Measurements from ENCODE around the gene TLCD1. TPM values are rescaled to one million over a fixed set of nuclear protein-coding genes. Genes with fewer than 3 reads are reported as not detected.

TLCD1 gene
- total RNA-seq, 2 donors from 2014 or later = 5.7 to 20.4 TPM

DNA sequence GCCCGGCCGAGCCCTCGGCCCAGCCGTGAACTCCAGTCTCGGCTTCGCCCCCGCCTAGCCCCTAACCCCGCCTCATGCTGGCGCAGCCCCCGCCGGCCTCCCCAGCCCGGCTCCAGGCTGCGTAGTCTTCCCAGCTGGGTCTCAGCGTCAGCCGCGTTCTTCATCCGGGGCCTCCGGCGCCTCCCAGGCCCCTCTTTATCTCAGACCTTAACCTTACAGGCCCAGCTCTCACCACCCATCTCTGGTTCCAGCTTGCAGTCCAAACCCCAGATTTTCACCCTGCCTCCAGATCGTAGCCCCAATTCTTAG is 14.4 kb downstream of the TLCD1 start, which contains the start of gene PROCA1:
Gene PROCA1, minus strand, starts transcription at position 166 of the 309 bp plus-strand sequence. CDS start 228 bp downstream, outside the sequence.
- H3K36me3 ChIP-seq = no peaks in the 10 kb centered on the region
- TF ChIP-seq, protein P1, sequence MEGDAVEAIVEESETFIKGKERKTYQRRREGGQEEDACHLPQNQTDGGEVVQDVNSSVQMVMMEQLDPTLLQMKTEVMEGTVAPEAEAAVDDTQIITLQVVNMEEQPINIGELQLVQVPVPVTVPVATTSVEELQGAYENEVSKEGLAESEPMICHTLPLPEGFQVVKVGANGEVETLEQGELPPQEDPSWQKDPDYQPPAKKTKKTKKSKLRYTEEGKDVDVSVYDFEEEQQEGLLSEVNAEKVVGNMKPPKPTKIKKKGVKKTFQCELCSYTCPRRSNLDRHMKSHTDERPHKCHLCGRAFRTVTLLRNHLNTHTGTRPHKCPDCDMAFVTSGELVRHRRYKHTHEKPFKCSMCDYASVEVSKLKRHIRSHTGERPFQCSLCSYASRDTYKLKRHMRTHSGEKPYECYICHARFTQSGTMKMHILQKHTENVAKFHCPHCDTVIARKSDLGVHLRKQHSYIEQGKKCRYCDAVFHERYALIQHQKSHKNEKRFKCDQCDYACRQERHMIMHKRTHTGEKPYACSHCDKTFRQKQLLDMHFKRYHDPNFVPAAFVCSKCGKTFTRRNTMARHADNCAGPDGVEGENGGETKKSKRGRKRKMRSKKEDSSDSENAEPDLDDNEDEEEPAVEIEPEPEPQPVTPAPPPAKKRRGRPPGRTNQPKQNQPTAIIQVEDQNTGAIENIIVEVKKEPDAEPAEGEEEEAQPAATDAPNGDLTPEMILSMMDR (IDR thresholded peaks at IDR 0.05) = no peak
- peak within 1 kb of the TSS; percentile 94 for H3K27ac ChIP-seq
- H3K27me3 ChIP-seq = no peaks in the 10 kb centered on the region
- H3K9me3 ChIP-seq = no peaks in the 10 kb centered on the region
- peak within 1 kb of the TSS; percentile 67 to 86 for H3K9ac ChIP-seq (ENCODE audit: low read depth in 2 of 2, low read length in 2 of 2)
- H3K4me3 ChIP-seq = peak within 1 kb of the TSS; percentile 56
- intact Hi-C loops (cut with DNase I) = no loop called here
- no peaks in the 10 kb centered on the region for H3K4me1 ChIP-seq
- no peak for DNase-seq

DNA sequence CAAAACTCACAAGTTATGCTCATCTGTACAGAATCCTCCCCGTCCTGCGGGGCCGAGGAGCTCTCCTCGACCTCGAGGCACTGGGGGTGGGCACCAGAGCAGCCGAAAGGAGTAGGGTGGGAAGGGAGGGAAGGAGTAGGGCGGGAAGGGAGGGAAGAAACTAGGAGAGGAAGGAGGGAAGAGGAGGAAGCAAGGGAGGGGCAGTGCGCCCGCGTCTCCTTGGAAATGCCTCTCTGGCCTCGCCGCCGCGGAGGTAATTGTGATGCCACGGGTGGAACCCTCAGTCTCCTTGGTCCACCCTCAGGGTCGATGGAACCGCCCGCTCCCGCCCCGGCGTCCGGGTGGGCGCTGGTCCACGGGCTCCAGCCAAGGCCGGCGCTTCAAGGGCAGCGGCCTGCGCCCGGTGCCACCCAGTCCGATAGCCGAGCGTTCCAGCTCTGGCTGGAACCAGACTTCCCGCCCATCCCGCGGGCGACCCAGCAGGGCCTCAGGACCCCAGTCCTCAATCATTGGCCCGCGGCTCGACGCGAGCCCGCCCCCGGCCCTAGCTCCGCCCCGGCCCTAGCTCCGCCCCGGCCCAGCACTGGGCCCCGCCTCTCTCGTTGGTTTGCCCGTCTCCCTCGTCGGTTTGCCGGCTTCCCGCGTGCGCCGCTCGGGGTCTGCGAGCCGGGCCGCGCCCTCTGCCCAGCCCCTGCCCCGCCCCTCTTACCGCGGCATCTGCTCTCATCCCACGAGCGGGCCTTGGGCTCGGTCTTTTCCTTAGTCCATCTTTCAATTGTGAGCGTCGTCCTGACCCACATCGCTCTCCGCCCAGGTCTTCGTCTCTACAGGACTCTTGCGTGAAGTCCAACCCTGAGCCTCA is 14.9 kb downstream of the TLCD1 start:
- TF ChIP-seq, protein P1 (IDR thresholded peaks at IDR 0.05) = no peak
- intact Hi-C loops (cut with DNase I) = no loop called here
- no peaks in the 10 kb centered on the region for H3K4me1 ChIP-seq
- H3K9me3 ChIP-seq = no peaks in the 10 kb centered on the region
- peak overlapping the region; percentile 94 for H3K27ac ChIP-seq
- peak overlapping the region; percentile 56 for H3K4me3 ChIP-seq
- peak; percentile 95 for DNase-seq
- H3K27me3 ChIP-seq = no peaks in the 10 kb centered on the region
- no peaks in the 10 kb centered on the region for H3K36me3 ChIP-seq
- H3K9ac ChIP-seq (ENCODE audit: low read depth in 2 of 2, low read length in 2 of 2) = peak overlapping the region; percentile 67 to 86

DNA sequence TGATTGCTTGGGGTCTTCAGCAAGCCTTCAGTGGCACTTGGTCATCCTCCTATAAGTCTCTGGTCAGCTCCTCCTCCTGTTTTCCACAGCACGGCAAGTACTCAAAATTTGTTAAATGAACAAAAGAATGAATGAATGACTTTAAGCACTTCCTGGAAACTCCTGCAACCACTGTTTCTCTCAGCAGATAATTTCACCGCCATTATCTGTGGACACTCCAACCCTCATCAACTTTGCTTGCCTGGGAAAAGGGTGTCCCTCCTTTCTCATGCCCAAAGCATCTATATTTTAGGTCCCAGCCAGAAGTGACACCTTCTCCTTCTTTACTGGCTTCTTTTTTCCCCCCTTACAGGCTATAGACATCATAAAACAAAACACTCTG is 18.7 kb downstream of the TLCD1 start:
- Histone ChIP-seq H3K27ac (no peak overlapping the region), H3K9me3 (no peaks in the 10 kb centered on the region), H3K4me1 (no peaks in the 10 kb centered on the region), H3K9ac (ENCODE audit: low read depth in 2 of 2, low read length in 2 of 2) (no peak overlapping the region), H3K36me3 (no peaks in the 10 kb centered on the region), H3K27me3 (no peaks in the 10 kb centered on the region), H3K4me3 (no peak overlapping the region)
- no peak for DNase-seq
- intact Hi-C loops (cut with DNase I) = no loop called here
- TF ChIP-seq, protein P1 (IDR thresholded peaks at IDR 0.05) = no peak

DNA sequence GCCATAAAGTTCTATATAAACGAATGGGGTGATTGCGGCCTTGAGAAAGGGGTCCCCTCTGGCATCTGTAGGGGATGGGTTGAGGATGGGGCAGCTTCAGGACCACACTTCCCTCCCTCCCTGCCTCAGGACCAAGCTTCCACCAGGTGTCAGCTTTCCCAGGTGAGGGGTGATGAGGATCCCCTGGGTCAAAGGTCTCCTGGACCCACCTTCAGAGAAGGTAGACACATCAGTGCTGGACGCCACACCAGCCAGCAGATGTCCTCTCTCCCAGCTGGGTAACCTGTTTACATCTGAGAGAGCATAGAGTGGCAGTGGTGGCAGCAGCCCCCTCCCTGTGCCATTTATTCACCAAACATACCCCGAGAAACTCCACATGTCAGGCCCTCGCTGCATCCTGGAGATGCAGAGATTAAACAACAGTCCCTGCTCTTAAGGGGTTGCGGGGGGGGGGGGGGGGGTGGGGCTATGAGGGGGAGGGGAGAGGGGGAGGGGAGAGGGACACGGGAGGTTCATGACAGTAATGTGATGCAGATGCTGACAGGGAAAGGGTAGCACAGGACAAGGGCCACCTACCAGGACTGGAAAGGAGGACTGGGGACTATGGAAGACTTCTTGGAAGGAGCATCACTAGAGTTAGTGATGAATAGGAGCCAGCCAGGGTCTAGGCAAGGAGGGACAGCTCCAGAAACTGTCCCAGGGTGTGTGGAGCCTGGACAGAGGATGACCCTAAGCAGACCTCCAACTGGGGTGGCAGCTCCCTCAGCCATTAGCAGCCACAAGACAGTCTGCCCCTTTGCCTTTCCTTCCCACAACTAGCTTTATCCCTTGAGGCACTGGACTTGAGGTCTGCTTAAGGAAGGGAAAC is 19.3 kb downstream of the TLCD1 start:
- no peak overlapping the region for H3K9ac ChIP-seq (ENCODE audit: low read depth in 2 of 2, low read length in 2 of 2)
- H3K27ac ChIP-seq = no peak overlapping the region
- H3K9me3 ChIP-seq = no peaks in the 10 kb centered on the region
- TF ChIP-seq, protein P1 (IDR thresholded peaks at IDR 0.05) = no peak
- H3K27me3 ChIP-seq = no peaks in the 10 kb centered on the region
- H3K36me3 ChIP-seq = peaks cover under 1% of the 10 kb centered on the region
- no peak overlapping the region for H3K4me3 ChIP-seq
- intact Hi-C loops (cut with DNase I) = no loop called here
- DNase-seq = no peak
- no peaks in the 10 kb centered on the region for H3K4me1 ChIP-seq

DNA sequence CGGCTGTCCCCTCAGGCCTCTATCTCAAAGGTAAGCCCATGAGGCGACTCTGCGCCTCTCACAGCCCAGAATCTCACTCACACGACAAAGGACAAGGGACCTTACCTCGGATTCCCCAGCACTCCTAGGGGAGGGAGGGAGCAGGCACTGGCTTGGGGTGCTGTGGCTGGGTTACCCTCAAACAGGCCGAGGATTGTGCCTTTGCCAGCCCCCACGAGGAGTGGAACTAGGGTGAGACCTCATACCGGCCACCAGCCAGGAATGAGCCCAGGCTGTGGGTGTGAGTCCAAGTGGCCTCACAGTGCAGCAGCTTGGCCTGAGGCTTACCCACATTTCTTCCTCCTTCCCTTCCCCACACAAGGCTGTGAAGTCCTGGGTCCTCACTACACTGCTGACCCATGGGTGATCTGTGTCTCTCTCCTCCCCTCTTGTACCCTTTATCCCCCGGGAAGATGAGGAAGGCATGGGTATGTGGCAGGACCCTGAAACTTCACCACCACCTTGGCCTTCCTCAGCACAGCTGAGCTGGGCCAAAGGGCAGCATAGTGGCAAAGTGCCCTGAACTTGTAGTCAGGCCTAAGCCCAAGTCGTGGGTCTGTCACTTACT is 20.2 kb downstream of the TLCD1 start:
- Histone ChIP-seq H3K9ac (ENCODE audit: low read depth in 2 of 2, low read length in 2 of 2) (no peak overlapping the region), H3K27ac (no peak overlapping the region), H3K4me1 (no peaks in the 10 kb centered on the region), H3K4me3 (no peak overlapping the region), H3K27me3 (no peaks in the 10 kb centered on the region), H3K9me3 (no peaks in the 10 kb centered on the region), H3K36me3 (peaks cover 6% of the 10 kb centered on the region)
- intact Hi-C loops (cut with DNase I) = no loop called here
- TF ChIP-seq, protein P1 (IDR thresholded peaks at IDR 0.05) = no peak
- no peak for DNase-seq
